T follicular helper cell (primary cell): Measurements from ENCODE around the gene LRFN4.

Experiments used
- DNase-seq: peaks from one replicate; pipeline ENCODE4 v3.0.0-alpha.2; 2020; ENCODE audit warnings: low read depth

Gene LRFN4

GRCh38 chr11:66858186-66858938 lies 1.5 kb downstream of the LRFN4 start:
- no peak for DNase-seq

GRCh38 chr11:66858939-66859685 lies 2.2 kb downstream of the LRFN4 start:
- DNase-seq, result no peak

GRCh38 chr11:66859686-66860448 lies 3.0 kb downstream of the LRFN4 start:
- DNase-seq, result no peak

DNA sequence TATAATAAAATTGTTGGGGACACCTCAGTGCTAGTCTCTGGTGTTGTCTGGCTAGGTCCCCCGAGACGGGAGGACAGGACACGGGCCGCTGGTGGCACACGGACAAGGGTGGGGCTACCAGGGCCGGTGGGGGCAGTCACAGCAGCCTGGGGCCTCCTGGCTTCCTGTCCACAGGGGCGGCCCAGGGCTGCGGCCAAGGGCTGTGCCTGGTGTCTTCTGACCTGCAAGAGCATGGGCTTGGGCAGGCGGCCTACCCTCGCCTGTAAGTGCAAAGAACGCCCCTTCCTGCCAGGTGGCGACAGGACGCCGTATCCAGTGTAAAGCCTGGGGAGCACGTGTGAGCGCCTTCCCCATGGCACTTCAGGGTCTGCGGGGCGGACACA lies 3.6 kb downstream of the LRFN4 start:
- no peak for DNase-seq

DNA sequence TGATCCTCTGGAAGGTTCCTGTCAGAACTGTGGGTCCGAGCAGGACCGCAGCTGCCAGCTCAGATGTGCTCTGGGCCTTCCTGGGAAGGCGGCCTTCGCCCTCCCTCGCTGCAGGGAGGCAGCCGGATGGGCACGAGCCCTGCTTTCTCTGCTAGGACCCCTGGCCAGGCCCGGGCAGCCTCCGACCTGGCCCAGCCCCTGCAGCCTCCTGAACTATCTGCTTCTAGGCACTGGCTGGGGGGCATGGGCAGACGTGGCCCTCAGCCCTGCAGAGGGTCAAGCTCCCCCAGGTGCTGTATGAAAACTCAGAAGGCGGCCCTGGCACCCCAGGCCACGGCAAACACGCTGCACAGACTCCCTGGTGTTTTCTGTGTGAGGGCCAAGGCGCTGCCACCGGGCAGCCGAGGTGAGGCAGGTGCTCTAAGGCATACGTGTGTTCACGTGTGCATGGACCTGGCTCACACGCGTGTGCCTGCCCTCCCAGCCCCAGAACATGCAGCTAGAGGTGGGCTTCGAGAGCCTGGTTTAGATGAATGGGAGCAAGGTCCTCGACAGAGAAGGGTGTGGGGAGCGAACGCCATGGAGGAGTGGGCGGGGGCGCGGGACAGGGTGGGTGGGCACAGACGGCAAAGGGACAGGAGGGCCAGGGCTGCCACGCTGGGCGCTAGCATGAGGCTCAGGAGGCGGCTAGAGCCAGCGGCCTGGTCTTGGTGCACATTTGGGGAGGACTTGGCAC lies 4.3 kb downstream of the LRFN4 start:
- DNase-seq, result no peak

DNA sequence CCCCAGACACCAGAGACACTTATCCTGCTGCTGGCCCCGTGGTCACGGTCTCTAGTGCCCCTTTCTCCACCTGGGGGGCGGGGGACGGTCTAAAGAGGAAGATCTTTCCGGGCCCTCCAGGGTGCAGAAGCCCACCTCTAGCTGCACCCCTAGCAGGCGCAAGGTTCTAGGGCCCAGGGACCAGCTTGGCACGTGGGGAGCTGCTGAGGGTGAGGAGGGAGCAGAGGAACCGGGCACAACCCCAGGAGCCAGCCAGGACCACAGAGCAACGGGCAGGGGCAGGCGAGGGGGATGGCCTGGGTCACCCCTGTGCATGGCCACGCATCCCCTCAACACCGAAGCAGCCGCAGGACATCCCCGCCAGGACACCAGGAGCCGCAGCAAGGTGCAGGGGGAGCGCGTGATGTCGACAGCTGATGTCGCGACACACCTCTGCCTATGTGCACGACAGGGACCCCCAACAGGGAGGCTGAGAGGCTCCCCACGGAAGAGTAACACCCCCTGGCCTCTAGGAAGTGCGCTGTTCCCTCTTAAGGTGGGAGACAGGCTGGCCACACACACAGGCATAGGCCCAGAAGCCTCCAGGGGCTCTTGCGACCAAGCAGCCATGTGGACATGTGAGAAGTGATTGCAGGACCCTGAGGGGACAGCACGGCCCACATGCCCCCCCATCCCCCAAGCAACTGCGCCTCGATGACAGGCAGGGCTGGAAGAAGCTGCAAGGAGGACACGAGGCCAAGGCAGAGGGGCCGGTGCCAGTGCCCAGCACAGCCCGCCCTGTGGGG lies 5.1 kb downstream of the LRFN4 start:
- DNase-seq, result no peak

DNA sequence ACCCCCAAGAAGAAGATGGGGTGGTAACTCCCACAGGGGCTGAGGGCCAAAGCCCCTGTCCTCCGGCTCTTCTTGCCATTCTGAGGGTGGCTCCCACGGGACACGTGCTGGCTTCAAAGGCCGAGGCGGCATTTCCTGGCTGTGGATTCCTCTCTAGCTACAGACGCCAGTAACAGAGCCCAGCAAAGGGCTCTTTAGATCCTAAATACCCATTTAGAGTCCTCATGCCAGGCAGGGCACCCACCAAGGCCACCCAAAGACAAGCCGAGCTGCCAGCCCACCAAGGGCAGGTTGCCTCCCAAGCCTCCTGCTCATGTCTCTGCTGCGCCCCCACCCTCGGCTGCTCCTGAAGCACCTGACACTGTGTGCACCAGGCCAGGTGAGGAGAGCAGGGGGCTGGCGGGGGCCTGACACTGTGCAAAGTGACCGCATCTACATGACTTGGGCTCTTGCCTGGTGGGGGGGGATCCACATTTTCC lies 5.7 kb downstream of the LRFN4 start:
- DNase-seq, result no peak

GRCh38 chr11:66863428-66864125 lies 6.7 kb downstream of the LRFN4 start:
- DNase-seq, result no peak

GRCh38 chr11:66864172-66864901 lies 7.5 kb downstream of the LRFN4 start:
- DNase-seq, result no peak

- DNase-seq, result no peak
These were observed 8.2 kb downstream of the LRFN4 start for GRCh38 chr11:66864924-66865697.

DNA sequence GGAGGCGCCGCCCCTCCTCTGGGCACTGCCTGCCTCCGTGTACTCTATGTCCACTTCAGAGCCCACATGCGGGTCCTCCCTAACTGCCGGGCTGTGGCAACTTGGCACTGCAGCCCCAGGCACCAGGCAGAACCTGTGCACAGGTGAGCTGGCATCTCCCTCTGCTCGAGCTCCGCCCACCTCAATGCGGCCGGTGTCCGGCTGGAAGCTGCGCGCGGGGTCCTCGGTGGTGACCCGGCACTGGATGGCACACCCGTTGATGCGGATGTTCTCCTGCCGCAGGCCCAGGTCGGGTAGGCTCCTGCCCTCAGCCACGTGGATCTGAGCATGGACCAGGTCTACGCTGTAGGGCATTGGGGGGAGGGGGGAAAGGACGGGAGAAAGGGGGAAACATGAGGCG lies 9.1 kb downstream of the LRFN4 start:
- no peak for DNase-seq

GRCh38 chr11:66866511-66866986 lies 9.7 kb downstream of the LRFN4 start:
- no peak for DNase-seq

GRCh38 chr11:66867425-66868040 lies 10.7 kb downstream of the LRFN4 start:
- DNase-seq, result no peak

DNA sequence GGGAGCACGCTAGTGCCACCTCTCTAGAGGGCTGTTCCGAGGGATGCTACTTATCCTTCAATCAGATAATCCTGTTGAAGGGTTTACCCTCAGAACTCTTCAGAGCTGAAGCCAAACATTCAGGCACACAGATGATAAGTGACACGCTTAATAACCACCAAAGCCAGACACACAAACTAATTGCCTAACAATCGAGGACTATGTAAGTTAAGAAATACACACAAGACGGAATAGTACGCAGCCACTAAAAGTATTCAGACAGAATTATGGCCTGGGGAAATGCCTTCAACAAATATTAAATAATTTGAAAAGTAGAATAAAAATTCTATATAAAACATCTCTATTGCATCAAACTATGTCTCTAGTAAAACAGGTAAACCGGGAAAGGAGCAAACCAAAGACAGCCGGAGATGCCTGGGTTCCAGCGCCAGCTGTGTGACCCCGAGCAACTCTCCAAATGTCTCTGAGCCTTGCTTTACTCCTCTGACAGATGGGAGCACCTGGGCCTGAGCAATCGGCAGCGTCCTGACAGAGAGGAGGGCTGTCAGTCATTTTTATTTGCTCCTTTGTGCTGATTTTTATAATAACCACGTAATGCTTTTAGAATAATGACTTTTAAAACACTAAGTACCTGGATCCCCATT lies 11.3 kb downstream of the LRFN4 start:
- DNase-seq, result no peak

GRCh38 chr11:66868726-66869566 lies 12.1 kb downstream of the LRFN4 start:
- DNase-seq, result peak; percentile 68

GRCh38 chr11:66869567-66869870 lies 12.7 kb downstream of the LRFN4 start:
- DNase-seq, result no peak

DNA sequence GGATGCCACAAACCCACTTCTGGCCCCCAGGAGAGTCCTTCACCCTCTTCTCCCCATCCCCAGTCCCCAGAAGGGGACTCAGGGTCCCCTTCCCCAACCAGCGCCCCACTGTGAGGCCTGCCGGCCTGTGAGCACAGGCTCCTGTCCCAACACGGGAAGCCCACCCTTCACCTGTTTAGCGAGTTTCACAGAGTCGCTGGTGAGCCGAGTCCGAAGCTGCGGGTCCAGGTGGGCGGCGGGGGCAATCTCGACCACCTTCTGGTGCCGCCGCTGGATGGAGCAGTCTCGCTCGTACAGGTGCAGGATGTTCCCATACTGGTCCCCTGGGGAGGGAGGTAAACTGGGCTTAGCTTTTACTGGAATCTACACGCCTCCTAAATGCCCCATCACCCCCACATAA lies 13.3 kb downstream of the LRFN4 start:
- DNase-seq, result no peak
